Hepatic stellate cell (primary cell): ENCODE results near the gene MAD2L2.

ENCODE experiments used
- DNase-seq: peaks from one replicate; pipeline ENCODE4 v3.0.0; 2011; ENCODE audit warnings: low spot score

Gene MAD2L2

GRCh38 chr1:11629184-11630016, 51.5 kb downstream of the MAD2L2 start:
- no peak for DNase-seq

GRCh38 chr1:11628767-11629166, 52.2 kb downstream of the MAD2L2 start:
- no peak for DNase-seq

GRCh38 chr1:11626551-11626950, 54.4 kb downstream of the MAD2L2 start:
- no peak for DNase-seq
